K562 (cell line): ENCODE results near the gene DOCK7. TPM values are rescaled to one million over a fixed set of nuclear protein-coding genes. Genes with fewer than 3 reads are reported as not detected.

Experiments
- BRF2 ChIP-seq: IDR thresholded peaks from 3 replicates; pipeline ENCODE4 v1.6.1; 2011; ENCODE audit warnings: borderline replicate concordance, mild to moderate bottlenecking; ENCODE audit not compliant: insufficient read length, insufficient read depth
- CBX8 ChIP-seq: fragments of 200-600 bp; sonication (generic); IDR thresholded peaks from 2 replicates; pipeline ENCODE4 v1.6.1; 2012; ENCODE audit warnings: borderline replicate concordance, mixed run types, low read depth, mild to moderate bottlenecking, moderate library complexity, mixed read lengths, low read length, control low read depth, inconsistent platforms; ENCODE audit not compliant: poor library complexity, severe bottlenecking; ENCODE audit errors: extremely low read depth
- CHAMP1 ChIP-seq: fragments of 450-650 bp; IDR thresholded peaks from 2 replicates; pipeline ENCODE4 v1.6.1; 2016; ENCODE audit warnings: mild to moderate bottlenecking
- FOSL1 ChIP-seq: fragments of 200-800 bp; sonication (Bioruptor generic); conservative IDR thresholded peaks from 2 replicates; pipeline ENCODE4 v1.6.1; 2016; ENCODE audit warnings: missing genetic modification characterization, missing compliant biosample characterization
- IRF2 ChIP-seq: sonication (generic); formaldehyde crosslinking; IDR thresholded peaks from 2 replicates; pipeline ENCODE4 v1.8.1; 2022; ENCODE audit warnings: mild to moderate bottlenecking, missing genetic modification reagents
- MAFK ChIP-seq: IDR thresholded peaks from 2 replicates; pipeline ENCODE4 v1.6.1; 2011; ENCODE audit warnings: low read length, improper control_type of control experiment
- MEIS2 ChIP-seq: fragments of 450-650 bp; IDR thresholded peaks from 2 replicates; pipeline ENCODE4 v1.6.1; 2014; ENCODE audit warnings: mild to moderate bottlenecking; ENCODE audit not compliant: partially characterized antibody
- MLLT1 ChIP-seq, 2 experiments: fragments of 450-650 bp; IDR thresholded peaks; 2 replicates each; pipeline ENCODE4 v1.6.1; 2016
- NCOR1 ChIP-seq: fragments of 450-650 bp; IDR thresholded peaks from 2 replicates; pipeline ENCODE4 v1.6.1; 2016; ENCODE audit warnings: mild to moderate bottlenecking, moderate library complexity
- NR2F6 ChIP-seq: fragments of 450-650 bp; formaldehyde crosslinking; IDR thresholded peaks from 2 replicates; pipeline ENCODE4 v1.4.0; 2020; ENCODE audit warnings: mild to moderate bottlenecking
- PBX2 ChIP-seq, 2 experiments: IDR thresholded peaks in 1 of 2; conservative IDR thresholded peaks in 1 of 2; 2 replicates each; pipeline ENCODE4 v1.6.1; 2016; ENCODE audit warnings: low read depth in 2 of 2, mild to moderate bottlenecking in 1 of 2, missing compliant biosample characterization in 1 of 2, missing genetic modification characterization in 1 of 2, moderate library complexity in 1 of 2
- PHF21A ChIP-seq: fragments of 450-650 bp; IDR thresholded peaks from 2 replicates; pipeline ENCODE4 v1.6.1; 2017; ENCODE audit warnings: low read depth, borderline replicate concordance
- RBM34 ChIP-seq: fragments of 200-400 bp; formaldehyde crosslinking; IDR thresholded peaks from 2 replicates; pipeline ENCODE4 v1.6.1; 2018; ENCODE audit warnings: low read length, borderline replicate concordance; ENCODE audit not compliant: insufficient read depth
- RUNX1 ChIP-seq: sonication (generic); IDR thresholded peaks from 2 replicates; pipeline ENCODE4 v1.6.1; 2016; ENCODE audit warnings: antibody characterized with exemption, low read depth
- ZNF124 ChIP-seq: sonication (generic); formaldehyde crosslinking; IDR thresholded peaks from 2 replicates; pipeline ENCODE4 v1.8.1; 2022; ENCODE audit warnings: missing genetic modification reagents
- ZNF280B ChIP-seq: fragments of 250-450 bp; sonication (Bioruptor Pico); IDR thresholded peaks from 2 replicates; pipeline ENCODE4 v1.5.1; 2021; ENCODE audit warnings: mild to moderate bottlenecking
- ZNF384 ChIP-seq: IDR thresholded peaks from 2 replicates; pipeline ENCODE4 v1.6.1; 2012; ENCODE audit warnings: low read depth, low read length, improper control_type of control experiment
- ZNF444 ChIP-seq: fragments of 250-450 bp; sonication (Bioruptor Pico); IDR thresholded peaks from 2 replicates; pipeline ENCODE4 v1.4.0; 2020; ENCODE audit warnings: mild to moderate bottlenecking, moderate library complexity
- ZNF583 ChIP-seq: fragments of 250-450 bp; sonication (Bioruptor Pico); IDR thresholded peaks from 2 replicates; pipeline ENCODE4 v1.4.0; 2020
- polyA plus RNA-seq, 8 experiments: library from polyadenylated mRNA; depleted of rRNA in 4 of 8; stranded (reverse) in 5 of 8; unstranded in 3 of 8; fragments of >200 nt; fragmentation: Nextera tagmentation in 2 of 8; fragmentation: Illumina TruSeq in 1 of 8; extraction: Ambion mirVana in 2 of 8; extraction: Trizol in 1 of 8; gene quantifications; 2 replicates each; pipeline versions ENCODE4 v1.2.1 to v1.2.3, GENCODE V29; 2011 to 2014; ENCODE audit warnings: inconsistent platforms in 1 of 8, missing spikeins in 1 of 8
- total RNA-seq, 7 experiments: library from RNA; depleted of rRNA in 6 of 7; stranded (reverse); fragments of >200 nt in 6 of 7; fragmentation: Illumina TruSeq in 2 of 7; extraction: Trizol in 2 of 7; gene quantifications; 2 replicates each; pipeline versions ENCODE4 v1.2.1 to v1.2.3, GENCODE V29; 2011 to 2021; ENCODE audit warnings: low replicate concordance in 1 of 7

Gene DOCK7
- total and polyA plus RNA-seq, 9 of the 15 experiments (the other 6 are each of a cell fraction or from before 2014, with no cell fraction given), result 4.9 to 35.1 (median 12.6) TPM

GRCh38 chr1:62685431-62685859 lies 2.7 kb downstream of the DOCK7 start (continued):
- TF ChIP-seq PBX2 (CRISPR knock-in tag; IDR thresholded peaks at IDR 0.05; ENCODE audit: low read depth) (no peak), PBX2 (tag; conservative IDR thresholded peaks at IDR 0.05; ENCODE audit: low read depth) (no peak), FOSL1 (peak; percentile 27; the same call in 1 of the 2 replicates), ZNF124 (no peak), CHAMP1 (no peak), RBM34 (no peak), CBX8 (no peak), RUNX1 (no peak), PHF21A (no peak), MAFK (no peak), MLLT1 (IDR thresholded peaks at IDR 0.05) (0 out of 4 replicates have a peak, but pooled peaks of 1 of the 2 experiments have one; percentile 41), ZNF384 (no peak), ZNF444 (CRISPR knock-in tag) (no peak), BRF2 (no peak), NCOR1 (peak; percentile 29; the same call in 1 of the 2 replicates), ZNF583 (no peak), IRF2 (CRISPR knock-in tag) (no peak), ZNF280B (CRISPR knock-in tag) (no peak), NR2F6 (CRISPR knock-in tag) (no peak), MEIS2 (peak; percentile 64)
